Brain microvascular endothelial cell (primary cell): ENCODE data around the gene MYLK2.
A peak's percentile ranks its signal among the peaks of the same experiment; 100 is the strongest.

ENCODE experiments used
- DNase-seq: peaks from one replicate; pipeline ENCODE4 v3.0.0-alpha.2; 2020
- H3K27ac ChIP-seq: fragments of 250-450 bp; sonication (Bioruptor Pico); 2 replicates; pipeline ENCODE4 v1.5.1; 2020; ENCODE audit warnings: mild to moderate bottlenecking, moderate library complexity
- H3K27me3 ChIP-seq: fragments of 250-450 bp; sonication (Bioruptor Pico); replicated peaks from 2 replicates; pipeline ENCODE4 v1.5.1; 2020; ENCODE audit warnings: mild to moderate bottlenecking
- H3K36me3 ChIP-seq: fragments of 250-450 bp; sonication (Bioruptor Pico); replicated peaks from 2 replicates; pipeline ENCODE4 v1.5.1; 2020; ENCODE audit warnings: mild to moderate bottlenecking
- H3K4me3 ChIP-seq: 2 replicates; pipeline ENCODE4 v1.5.1; 2011; ENCODE audit warnings: low read depth, mild to moderate bottlenecking, control low read depth, low read length, moderate library complexity
- CTCF ChIP-seq: IDR thresholded peaks from 2 replicates; pipeline ENCODE4 v1.5.1; 2011; ENCODE audit warnings: low read depth, mild to moderate bottlenecking, moderate library complexity, low read length, control low read depth, inconsistent platforms; ENCODE audit errors: missing control alignments
- in situ Hi-C: cut with HindIII; loops from 2 replicates; pipeline ENCODE4 v1.10.0; 2017; ENCODE audit warnings: low sequenced_read_pairs, low pct_ligation_motif_present

MYLK2 gene

GRCh38 chr20:31830406-31830981 is 11.3 kb downstream of the MYLK2 start:
- Histone ChIP-seq H3K27ac (no peak overlapping the region), H3K4me3 (no peak overlapping the region), H3K27me3 (no peaks in the 10 kb centered on the region), H3K36me3 (no peaks in the 10 kb centered on the region)
- TF ChIP-seq CTCF, result no peak
- in situ Hi-C loops, result no loop called here
- no peak for DNase-seq

- no peak for DNase-seq
- H3K36me3 ChIP-seq, result no peaks in the 10 kb centered on the region
- no peak for TF ChIP-seq CTCF
- H3K27me3 ChIP-seq, result no peaks in the 10 kb centered on the region
- H3K27ac ChIP-seq, result no peak overlapping the region
- in situ Hi-C loops, result no loop called here
- no peak overlapping the region for H3K4me3 ChIP-seq
These were observed 12.1 kb downstream of the MYLK2 start for GRCh38 chr20:31831211-31831610.

- no peak for TF ChIP-seq CTCF
- no peak for DNase-seq
- H3K27me3 ChIP-seq, result no peaks in the 10 kb centered on the region
- H3K36me3 ChIP-seq, result no peaks in the 10 kb centered on the region
- H3K4me3 ChIP-seq, result no peak overlapping the region
- H3K27ac ChIP-seq, result no peak overlapping the region
- in situ Hi-C loops, result no loop called here
These were observed 12.7 kb downstream of the MYLK2 start for GRCh38 chr20:31831771-31832306.

GRCh38 chr20:31833130-31833930 is 14.2 kb downstream of the MYLK2 start:
- in situ Hi-C loops, result no loop called here
- peak; percentile 48 for DNase-seq

GRCh38 chr20:31833931-31834521 is 14.9 kb downstream of the MYLK2 start:
- no peaks in the 10 kb centered on the region for H3K36me3 ChIP-seq
- DNase-seq, result no peak
- TF ChIP-seq CTCF, result no peak
- no peak overlapping the region for H3K4me3 ChIP-seq
- in situ Hi-C loops, result no loop called here
- no peak overlapping the region for H3K27ac ChIP-seq
- no peaks in the 10 kb centered on the region for H3K27me3 ChIP-seq

More at GRCh38 chr20:31833130-31833930, 14.2 kb downstream of the MYLK2 start:
- no peak overlapping the region for H3K4me3 ChIP-seq
- no peaks in the 10 kb centered on the region for H3K27me3 ChIP-seq
- TF ChIP-seq CTCF, result peak; percentile 95
- H3K36me3 ChIP-seq, result no peaks in the 10 kb centered on the region
- H3K27ac ChIP-seq, result no peak overlapping the region
